ENCODE results near the gene GOLGB1. TPM values are rescaled to one million over a fixed set of nuclear protein-coding genes. Genes with fewer than 3 reads are reported as not detected.

The GOLGB1 gene
- total RNA-seq, 1 experiment from 2014 or later = 31.3 TPM

DNA sequence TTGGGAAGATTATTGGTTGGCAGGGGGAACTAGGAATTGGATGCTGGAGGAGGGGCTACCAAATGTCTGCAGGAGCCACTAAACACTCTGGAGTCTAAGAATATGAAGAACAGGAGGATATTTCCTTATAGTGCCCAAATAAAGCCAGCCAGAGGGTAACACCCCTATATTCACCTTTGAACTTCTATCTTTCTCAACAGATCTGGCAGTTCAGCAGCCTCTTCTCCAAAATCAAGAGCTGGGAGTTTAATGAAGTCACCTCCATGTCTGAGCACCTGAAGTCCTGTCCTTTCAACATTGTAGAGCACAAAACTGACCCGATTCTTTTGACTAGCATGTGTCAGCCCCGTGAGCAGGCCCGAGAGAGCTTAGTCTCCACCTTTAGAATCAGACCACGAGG, 123.0 kb downstream of the GOLGB1 start:
- Histone ChIP-seq H3K27me3 (ENCODE audit: insufficient read depth, low read length) (no peaks in the 10 kb centered on the region; the same call in 1 of the 2 replicates), H3K9me3 (ENCODE audit: control insufficient read depth in 1 of 2, insufficient read depth in 1 of 2, low read depth in 1 of 2, low read length in 2 of 2) (no peaks in the 10 kb centered on the region), H3K79me2 (ENCODE audit: insufficient read depth, low read length) (no peaks in the 10 kb centered on the region), H3K36me3 (ENCODE audit: control insufficient read depth in 1 of 2, insufficient read depth in 2 of 2, low read length in 2 of 2) (no peaks in the 10 kb centered on the region), H4K20me1 (ENCODE audit: insufficient read depth) (no peaks in the 10 kb centered on the region), H3K4me2 (ENCODE audit: low read length) (no peak overlapping the region), H2AFZ (ENCODE audit: low read depth, low read length, poor library complexity, severe bottlenecking) (no peak overlapping the region), H3K4me1 (ENCODE audit: control insufficient read depth in 1 of 2, insufficient read depth in 2 of 2, low read length in 2 of 2) (no peaks in the 10 kb centered on the region), H3K4me3 (replicated peaks in 1 of 2; ENCODE audit: low read depth in 1 of 2, low read length in 2 of 2) (no peak overlapping the region), H3K9me2 (ENCODE audit: insufficient read depth) (no peaks in the 10 kb centered on the region), H3K9ac (ENCODE audit: low read length) (no peak overlapping the region), H3K27ac (ENCODE audit: low read depth, low read length) (no peak overlapping the region)
- ATAC-seq = no peak
- TF ChIP-seq EZH2 (IDR thresholded peaks at IDR 0.05) = no peak
- TF ChIP-seq ZNF274 (IDR thresholded peaks at IDR 0.05; ENCODE audit: low read depth, low read length) = no peak
- TF ChIP-seq RAD21 (IDR thresholded peaks at IDR 0.05; ENCODE audit: low read depth) = no peak
- no peak for TF ChIP-seq SP1 (IDR thresholded peaks at IDR 0.05; ENCODE audit: low read depth)
- no peak for TF ChIP-seq EGR1 (IDR thresholded peaks at IDR 0.05; ENCODE audit: low read depth)
- TF ChIP-seq, protein P1, sequence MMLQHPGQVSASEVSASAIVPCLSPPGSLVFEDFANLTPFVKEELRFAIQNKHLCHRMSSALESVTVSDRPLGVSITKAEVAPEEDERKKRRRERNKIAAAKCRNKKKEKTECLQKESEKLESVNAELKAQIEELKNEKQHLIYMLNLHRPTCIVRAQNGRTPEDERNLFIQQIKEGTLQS (IDR thresholded peaks at IDR 0.05) = no peak
- TF ChIP-seq YY1 (IDR thresholded peaks at IDR 0.05; ENCODE audit: extremely low read depth, insufficient replicate concordance, low read depth, low read length) = no peak
- no peak for TF ChIP-seq JUND (IDR thresholded peaks at IDR 0.05)
- RAD21 ChIA-PET (ENCODE audit: low non-redundant PET in 1 of 2, low total read pairs in 2 of 2, uncharacterized antibody in 2 of 2, unreplicated experiment in 2 of 2) = no interaction called here
- CTCF ChIA-PET = no interaction called here
- POLR2A ChIA-PET = no interaction called here
- BruUV-seq (replicated peaks) = no TSS peak
- intact Hi-C loops (cut with micrococcal nuclease) = no loop called here
- no peak for DNase-seq (ENCODE audit: low read depth, low spot score)

DNA sequence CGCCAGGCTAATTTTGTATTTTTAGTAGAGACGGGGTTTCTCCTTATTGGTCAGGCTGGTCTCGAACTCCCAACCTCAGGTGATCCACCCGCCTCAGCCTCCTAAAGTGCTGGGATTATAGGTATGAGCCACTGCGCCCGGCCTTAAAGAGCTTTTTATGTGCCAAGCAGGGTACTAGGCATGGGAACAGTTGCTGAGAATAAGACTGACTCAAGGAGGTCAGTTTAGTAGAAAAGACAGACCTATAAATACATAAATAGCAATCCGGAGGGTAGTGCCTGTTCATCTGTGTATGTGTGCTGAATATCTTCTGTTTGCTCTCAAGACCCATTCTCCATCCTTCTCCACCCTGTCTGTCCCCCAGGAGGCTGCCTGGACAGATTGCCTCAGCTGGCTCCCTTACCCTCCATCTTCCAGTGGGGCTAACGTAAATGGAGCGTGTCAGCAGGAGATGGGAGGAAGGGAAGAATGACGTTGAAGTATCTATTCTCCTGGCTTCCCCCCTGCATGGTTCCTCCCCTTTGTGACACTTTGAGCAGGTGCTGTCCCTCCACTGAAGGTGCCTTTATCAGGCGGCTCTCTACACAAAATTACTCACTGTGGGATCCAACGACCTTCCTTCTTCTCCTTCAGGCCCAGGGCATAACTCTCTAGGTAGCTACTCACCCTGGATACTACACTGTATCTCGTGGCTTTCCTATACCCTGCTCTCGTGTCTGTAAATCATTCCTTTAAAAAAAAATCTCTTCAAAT, 125.2 kb downstream of the GOLGB1 start:
- Histone ChIP-seq H2AFZ (ENCODE audit: low read depth, low read length, poor library complexity, severe bottlenecking) (no peak overlapping the region), H3K27me3 (ENCODE audit: insufficient read depth, low read length) (no peaks in the 10 kb centered on the region; the same call in 1 of the 2 replicates), H3K79me2 (ENCODE audit: insufficient read depth, low read length) (no peaks in the 10 kb centered on the region), H3K9ac (ENCODE audit: low read length) (no peak overlapping the region), H3K4me2 (ENCODE audit: low read length) (no peak overlapping the region), H4K20me1 (ENCODE audit: insufficient read depth) (no peaks in the 10 kb centered on the region), H3K9me3 (ENCODE audit: control insufficient read depth in 1 of 2, insufficient read depth in 1 of 2, low read depth in 1 of 2, low read length in 2 of 2) (no peaks in the 10 kb centered on the region), H3K4me1 (ENCODE audit: control insufficient read depth in 1 of 2, insufficient read depth in 2 of 2, low read length in 2 of 2) (no peaks in the 10 kb centered on the region), H3K27ac (ENCODE audit: low read depth, low read length) (no peak overlapping the region), H3K4me3 (replicated peaks in 1 of 2; ENCODE audit: low read depth in 1 of 2, low read length in 2 of 2) (no peak overlapping the region), H3K9me2 (ENCODE audit: insufficient read depth) (no peaks in the 10 kb centered on the region), H3K36me3 (ENCODE audit: control insufficient read depth in 1 of 2, insufficient read depth in 2 of 2, low read length in 2 of 2) (no peaks in the 10 kb centered on the region)
- RAD21 ChIA-PET (ENCODE audit: low non-redundant PET in 1 of 2, low total read pairs in 2 of 2, uncharacterized antibody in 2 of 2, unreplicated experiment in 2 of 2) = interaction anchor here in 1 of 2 experiments (0.7 kb wide), 1 partner anchor 14 kb away, joined by 3 read pairs; no protein-coding TSS in a partner anchor
- CTCF ChIA-PET = no interaction called here
- BruUV-seq (replicated peaks) = no TSS peak
- DNase-seq (ENCODE audit: low read depth, low spot score) = no peak
- POLR2A ChIA-PET = no interaction called here
- intact Hi-C loops (cut with micrococcal nuclease) = no loop called here
- ATAC-seq = no peak
- TF ChIP-seq RAD21 (IDR thresholded peaks at IDR 0.05; ENCODE audit: low read depth) (no peak), SRF (IDR thresholded peaks at IDR 0.05; ENCODE audit: low read depth) (no peak), SIN3A (IDR thresholded peaks at IDR 0.05; ENCODE audit: low read depth) (no peak), ELF1 (IDR thresholded peaks at IDR 0.05; ENCODE audit: borderline replicate concordance, low read depth) (no peak), EGR1 (IDR thresholded peaks at IDR 0.05; ENCODE audit: low read depth) (no peak), POLR2AphosphoS5 (IDR thresholded peaks at IDR 0.05; ENCODE audit: low read depth, low read length) (no peak)
- TF ChIP-seq, protein P2, sequence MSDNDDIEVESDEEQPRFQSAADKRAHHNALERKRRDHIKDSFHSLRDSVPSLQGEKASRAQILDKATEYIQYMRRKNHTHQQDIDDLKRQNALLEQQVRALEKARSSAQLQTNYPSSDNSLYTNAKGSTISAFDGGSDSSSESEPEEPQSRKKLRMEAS (IDR thresholded peaks at IDR 0.05) = no peak
- TF ChIP-seq, protein P3, sequence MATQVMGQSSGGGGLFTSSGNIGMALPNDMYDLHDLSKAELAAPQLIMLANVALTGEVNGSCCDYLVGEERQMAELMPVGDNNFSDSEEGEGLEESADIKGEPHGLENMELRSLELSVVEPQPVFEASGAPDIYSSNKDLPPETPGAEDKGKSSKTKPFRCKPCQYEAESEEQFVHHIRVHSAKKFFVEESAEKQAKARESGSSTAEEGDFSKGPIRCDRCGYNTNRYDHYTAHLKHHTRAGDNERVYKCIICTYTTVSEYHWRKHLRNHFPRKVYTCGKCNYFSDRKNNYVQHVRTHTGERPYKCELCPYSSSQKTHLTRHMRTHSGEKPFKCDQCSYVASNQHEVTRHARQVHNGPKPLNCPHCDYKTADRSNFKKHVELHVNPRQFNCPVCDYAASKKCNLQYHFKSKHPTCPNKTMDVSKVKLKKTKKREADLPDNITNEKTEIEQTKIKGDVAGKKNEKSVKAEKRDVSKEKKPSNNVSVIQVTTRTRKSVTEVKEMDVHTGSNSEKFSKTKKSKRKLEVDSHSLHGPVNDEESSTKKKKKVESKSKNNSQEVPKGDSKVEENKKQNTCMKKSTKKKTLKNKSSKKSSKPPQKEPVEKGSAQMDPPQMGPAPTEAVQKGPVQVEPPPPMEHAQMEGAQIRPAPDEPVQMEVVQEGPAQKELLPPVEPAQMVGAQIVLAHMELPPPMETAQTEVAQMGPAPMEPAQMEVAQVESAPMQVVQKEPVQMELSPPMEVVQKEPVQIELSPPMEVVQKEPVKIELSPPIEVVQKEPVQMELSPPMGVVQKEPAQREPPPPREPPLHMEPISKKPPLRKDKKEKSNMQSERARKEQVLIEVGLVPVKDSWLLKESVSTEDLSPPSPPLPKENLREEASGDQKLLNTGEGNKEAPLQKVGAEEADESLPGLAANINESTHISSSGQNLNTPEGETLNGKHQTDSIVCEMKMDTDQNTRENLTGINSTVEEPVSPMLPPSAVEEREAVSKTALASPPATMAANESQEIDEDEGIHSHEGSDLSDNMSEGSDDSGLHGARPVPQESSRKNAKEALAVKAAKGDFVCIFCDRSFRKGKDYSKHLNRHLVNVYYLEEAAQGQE (IDR thresholded peaks at IDR 0.05; ENCODE audit: low read depth) = no peak
- TF ChIP-seq, protein P4, sequence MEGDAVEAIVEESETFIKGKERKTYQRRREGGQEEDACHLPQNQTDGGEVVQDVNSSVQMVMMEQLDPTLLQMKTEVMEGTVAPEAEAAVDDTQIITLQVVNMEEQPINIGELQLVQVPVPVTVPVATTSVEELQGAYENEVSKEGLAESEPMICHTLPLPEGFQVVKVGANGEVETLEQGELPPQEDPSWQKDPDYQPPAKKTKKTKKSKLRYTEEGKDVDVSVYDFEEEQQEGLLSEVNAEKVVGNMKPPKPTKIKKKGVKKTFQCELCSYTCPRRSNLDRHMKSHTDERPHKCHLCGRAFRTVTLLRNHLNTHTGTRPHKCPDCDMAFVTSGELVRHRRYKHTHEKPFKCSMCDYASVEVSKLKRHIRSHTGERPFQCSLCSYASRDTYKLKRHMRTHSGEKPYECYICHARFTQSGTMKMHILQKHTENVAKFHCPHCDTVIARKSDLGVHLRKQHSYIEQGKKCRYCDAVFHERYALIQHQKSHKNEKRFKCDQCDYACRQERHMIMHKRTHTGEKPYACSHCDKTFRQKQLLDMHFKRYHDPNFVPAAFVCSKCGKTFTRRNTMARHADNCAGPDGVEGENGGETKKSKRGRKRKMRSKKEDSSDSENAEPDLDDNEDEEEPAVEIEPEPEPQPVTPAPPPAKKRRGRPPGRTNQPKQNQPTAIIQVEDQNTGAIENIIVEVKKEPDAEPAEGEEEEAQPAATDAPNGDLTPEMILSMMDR (IDR thresholded peaks at IDR 0.05 in 2 of 3, conservative IDR thresholded peaks at IDR 0.05 in 1 of 3; ENCODE audit: borderline replicate concordance in 1 of 3, insufficient read depth in 1 of 3, low read depth in 2 of 3, low read length in 2 of 3) = no peak
